GM12878 (cell line): ENCODE measurements around the gene NRG2. TPM values are rescaled to one million over a fixed set of nuclear protein-coding genes. Genes with fewer than 3 reads are reported as not detected.
A peak's percentile ranks its signal among the peaks of the same experiment; 100 is the strongest.

Experiments used
- BACH1 ChIP-seq: fragments of 450-650 bp; IDR thresholded peaks from 2 replicates; pipeline ENCODE4 v1.6.1; 2017; ENCODE audit warnings: mild to moderate bottlenecking, borderline replicate concordance
- CREM ChIP-seq: IDR thresholded peaks from 2 replicates; pipeline ENCODE4 v1.6.1; 2014; ENCODE audit warnings: antibody characterized with exemption, low read depth
- EGR1 ChIP-seq, 2 experiments: IDR thresholded peaks; 1 replicate in 1 of 2; 2 replicates in 1 of 2; pipeline ENCODE4 v1.6.1; 2011 to 2012; ENCODE audit warnings: low read depth in 2 of 2, low read length in 2 of 2, borderline replicate concordance in 1 of 2, mild to moderate bottlenecking in 1 of 2, moderate library complexity in 1 of 2
- ELK1 ChIP-seq: IDR thresholded peaks from 2 replicates; pipeline ENCODE4 v1.6.1; 2012; ENCODE audit warnings: low read depth, low read length, improper control_type of control experiment
- IKZF1 ChIP-seq: fragments of 450-650 bp; conservative IDR thresholded peaks from 2 replicates; pipeline ENCODE4 v1.6.1; 2017; ENCODE audit warnings: antibody characterized with exemption, mild to moderate bottlenecking
- JUNB ChIP-seq: IDR thresholded peaks from 2 replicates; pipeline ENCODE4 v1.6.1; 2016; ENCODE audit warnings: antibody characterized with exemption, mild to moderate bottlenecking
- LARP7 ChIP-seq: fragments of 450-650 bp; IDR thresholded peaks from 2 replicates; pipeline ENCODE4 v1.6.1; 2017; ENCODE audit warnings: mild to moderate bottlenecking
- NBN ChIP-seq: fragments of 450-650 bp; IDR thresholded peaks from 2 replicates; pipeline ENCODE4 v1.6.1; 2016
- NFXL1 ChIP-seq: fragments of 450-650 bp; IDR thresholded peaks from 2 replicates; pipeline ENCODE4 v1.6.1; 2017; ENCODE audit warnings: antibody characterized with exemption, mild to moderate bottlenecking, borderline replicate concordance
- NFYA ChIP-seq: IDR thresholded peaks from 2 replicates; pipeline ENCODE4 v1.6.1; 2011; ENCODE audit warnings: low read depth, mild to moderate bottlenecking, low read length, improper control_type of control experiment, borderline replicate concordance
- NR2C2 ChIP-seq: IDR thresholded peaks from 2 replicates; pipeline ENCODE4 v1.6.1; 2011; ENCODE audit warnings: borderline replicate concordance, low read depth; ENCODE audit not compliant: control insufficient read depth, insufficient read length
- PAX5 ChIP-seq: IDR thresholded peaks from 2 replicates; pipeline ENCODE4 v1.6.1; 2011; ENCODE audit warnings: low read depth, low read length, borderline replicate concordance
- PML ChIP-seq: IDR thresholded peaks from 2 replicates; pipeline ENCODE4 v1.6.1; 2012; ENCODE audit warnings: low read length, inconsistent platforms
- PRDM15 ChIP-seq: fragments of 450-650 bp; formaldehyde crosslinking; IDR thresholded peaks from 2 replicates; pipeline ENCODE4 v1.4.0; 2020; ENCODE audit warnings: mild to moderate bottlenecking, moderate library complexity
- RB1 ChIP-seq: fragments of 450-650 bp; formaldehyde crosslinking; IDR thresholded peaks from 2 replicates; pipeline ENCODE4 v1.6.1; 2017; ENCODE audit warnings: mild to moderate bottlenecking, borderline replicate concordance
- SKIL ChIP-seq: fragments of 450-650 bp; IDR thresholded peaks from 2 replicates; pipeline ENCODE4 v1.6.1; 2017; ENCODE audit warnings: mild to moderate bottlenecking, low read depth, inconsistent platforms; ENCODE audit not compliant: poor library complexity, severe bottlenecking
- SMC3 ChIP-seq: IDR thresholded peaks from 2 replicates; pipeline ENCODE4 v1.6.1; 2011; ENCODE audit warnings: low read length, improper control_type of control experiment, borderline replicate concordance
- STAT1 ChIP-seq: fragments of 450-650 bp; conservative IDR thresholded peaks from 2 replicates; pipeline ENCODE4 v1.6.1; 2014; ENCODE audit warnings: antibody characterized with exemption, mild to moderate bottlenecking
- SUZ12 ChIP-seq: fragments of 200-600 bp; sonication (generic); IDR thresholded peaks from one replicate; pipeline ENCODE4 v1.6.1; 2018; ENCODE audit warnings: antibody characterized with exemption, mild to moderate bottlenecking; ENCODE audit not compliant: unreplicated experiment
- TARDBP ChIP-seq: IDR thresholded peaks from 2 replicates; pipeline ENCODE4 v1.6.1; 2016; ENCODE audit warnings: borderline replicate concordance
- TCF12 ChIP-seq: IDR thresholded peaks from 2 replicates; pipeline ENCODE4 v1.6.1; 2011; ENCODE audit warnings: low read depth, mild to moderate bottlenecking, low read length
- TCF3 ChIP-seq: IDR thresholded peaks from 2 replicates; pipeline ENCODE4 v1.6.1; 2012; ENCODE audit warnings: low read depth, mild to moderate bottlenecking, low read length, borderline replicate concordance; ENCODE audit not compliant: insufficient read depth
- USF2 ChIP-seq: IDR thresholded peaks from 2 replicates; pipeline ENCODE4 v1.6.1; 2011; ENCODE audit warnings: low read depth, low read length, improper control_type of control experiment, borderline replicate concordance
- polyA plus RNA-seq, 11 experiments: library from polyadenylated mRNA; depleted of rRNA in 4 of 11; unstranded in 6 of 11; stranded (reverse) in 5 of 11; fragments of >200 nt; fragmentation: Nextera tagmentation in 4 of 11; fragmentation: Illumina TruSeq in 1 of 11; extraction: Ambion mirVana in 4 of 11; extraction: Trizol in 1 of 11; gene quantifications; 1 replicate in 1 of 11; 2 replicates in 10 of 11; pipeline versions ENCODE4 v1.2.1 to v1.2.3, GENCODE V29; 2011 to 2016; ENCODE audit warnings: inconsistent platforms in 2 of 11, missing spikeins in 2 of 11, low read depth in 1 of 11
- total RNA-seq, 4 experiments: library from RNA; depleted of rRNA in 3 of 4; stranded (reverse); fragments of >200 nt in 3 of 4; fragmentation: Illumina TruSeq in 1 of 4; extraction: Trizol in 1 of 4; gene quantifications; 2 replicates each; pipeline versions ENCODE4 v1.2.1 to v1.2.3, GENCODE V29; 2013 to 2021

Gene NRG2
- total and polyA plus RNA-seq, 10 of the 15 experiments (the other 5 are each of a cell fraction or from before 2014, with no cell fraction given) = 0.10 to 21.7 (median 9.6) TPM

GRCh38 chr5:139968547-139969261, 74.4 kb downstream of the NRG2 start (continued):
- TF ChIP-seq USF2 = no peak
- TF ChIP-seq IKZF1 = peak; percentile 55
- TF ChIP-seq BACH1 = peak; percentile 65; the same call in 1 of the 2 replicates
- TF ChIP-seq TCF3 = 0 out of 2 replicates have a peak, but pooled peaks have one; percentile 73
- TF ChIP-seq STAT1 = 0 out of 2 replicates have a peak, but pooled peaks have one; percentile 58
- 0 out of 2 replicates have a peak, but pooled peaks have one; percentile 70 for TF ChIP-seq LARP7
- no peak for TF ChIP-seq NR2C2
- TF ChIP-seq NFXL1 = no peak
- no peak for TF ChIP-seq EGR1 (IDR thresholded peaks at IDR 0.05; ENCODE audit: borderline replicate concordance in 1 of 2, low read depth in 2 of 2, low read length in 2 of 2)
- peak; percentile 87 for TF ChIP-seq TARDBP
- no peak for TF ChIP-seq PML
- no peak for TF ChIP-seq NFYA
- peak; percentile 91; the same call in 1 of the 2 replicates for TF ChIP-seq RB1
- no peak for TF ChIP-seq SUZ12
- TF ChIP-seq ELK1 = 0 out of 2 replicates have a peak, but pooled peaks have one; percentile 17
- peak; percentile 42 for TF ChIP-seq SKIL
- peak; percentile 74 for TF ChIP-seq NBN
- TF ChIP-seq JUNB = no peak
- no peak for TF ChIP-seq PRDM15 (CRISPR knock-in tag)
- TF ChIP-seq SMC3 = peak; percentile 98
- peak; percentile 68; the same call in 1 of the 2 replicates for TF ChIP-seq TCF12
- TF ChIP-seq CREM = peak; percentile 31; the same call in 1 of the 2 replicates
- peak; percentile 57; the same call in 1 of the 2 replicates for TF ChIP-seq PAX5
